HEK293T (cell line): ENCODE data around the gene SPTBN4.

Source experiments
- CTCF ChIA-PET: fragments of 350-600 bp; formaldehyde crosslinking; extraction: SDS; loops from one replicate; lab custom pipeline; 2021; ENCODE audit warnings: antibody characterized with exemption, inconsistent platforms; lab: Yijun Ruan, JAX
- POLR2A ChIA-PET: fragments of 350-600 bp; formaldehyde crosslinking; extraction: SDS; loops from one replicate; lab custom pipeline; 2020; ENCODE audit warnings: antibody characterized with exemption, inconsistent platforms; lab: Yijun Ruan, JAX
- DNase-seq: peaks from one replicate; pipeline ENCODE4 v3.0.0; 2012; ENCODE audit warnings: mixed read lengths; ENCODE audit errors: extremely low spot score
- ARNT ChIP-seq: fragments of 450-650 bp; IDR thresholded peaks from 2 replicates; pipeline ENCODE4 v1.6.1; 2017; ENCODE audit warnings: mild to moderate bottlenecking
- BHLHE40 ChIP-seq: fragments of 450-650 bp; IDR thresholded peaks from 2 replicates; pipeline ENCODE4 v1.6.1; 2016; ENCODE audit warnings: mild to moderate bottlenecking, moderate library complexity, borderline replicate concordance
- CTBP1 ChIP-seq: fragments of 450-650 bp; IDR thresholded peaks from 2 replicates; pipeline ENCODE4 v1.6.1; 2016; ENCODE audit warnings: borderline replicate concordance
- ELF4 ChIP-seq: fragments of 450-650 bp; IDR thresholded peaks from 2 replicates; pipeline ENCODE4 v1.6.1; 2017; ENCODE audit warnings: antibody characterized with exemption
- FOXA1 ChIP-seq: fragments of 450-650 bp; IDR thresholded peaks from 2 replicates; pipeline ENCODE4 v1.6.1; 2016; ENCODE audit warnings: mild to moderate bottlenecking
- FOXK2 ChIP-seq: fragments of 450-650 bp; IDR thresholded peaks from 2 replicates; pipeline ENCODE4 v1.6.1; 2016; ENCODE audit warnings: mild to moderate bottlenecking
- FOXM1 ChIP-seq: fragments of 450-650 bp; IDR thresholded peaks from 2 replicates; pipeline ENCODE4 v1.6.1; 2017; ENCODE audit warnings: mild to moderate bottlenecking, borderline replicate concordance
- HDGF ChIP-seq: fragments of 450-650 bp; IDR thresholded peaks from 2 replicates; pipeline ENCODE4 v1.6.1; 2017; ENCODE audit warnings: antibody characterized with exemption, borderline replicate concordance
- L3MBTL2 ChIP-seq: fragments of 450-650 bp; conservative IDR thresholded peaks from 2 replicates; pipeline ENCODE4 v1.6.1; 2016; ENCODE audit warnings: mild to moderate bottlenecking
- LEF1 ChIP-seq: fragments of 450-650 bp; IDR thresholded peaks from 2 replicates; pipeline ENCODE4 v1.6.1; 2017; ENCODE audit warnings: mild to moderate bottlenecking, borderline replicate concordance
- NFRKB ChIP-seq: fragments of 450-650 bp; IDR thresholded peaks from 2 replicates; pipeline ENCODE4 v1.6.1; 2016; ENCODE audit warnings: mild to moderate bottlenecking, moderate library complexity
- SP1 ChIP-seq: fragments of 450-650 bp; IDR thresholded peaks from 2 replicates; pipeline ENCODE4 v1.6.1; 2017
- SUZ12 ChIP-seq: fragments of 450-650 bp; IDR thresholded peaks from 2 replicates; pipeline ENCODE4 v1.6.1; 2016; ENCODE audit warnings: mild to moderate bottlenecking
- TARDBP ChIP-seq: fragments of 450-650 bp; IDR thresholded peaks from 2 replicates; pipeline ENCODE4 v1.6.1; 2016
- ZNF384 ChIP-seq: fragments of 450-650 bp; IDR thresholded peaks from 2 replicates; pipeline ENCODE4 v1.6.1; 2016
- TF ChIP-seq, protein P1 (sequence below): fragments of 450-650 bp; IDR thresholded peaks from 2 replicates; pipeline ENCODE4 v1.6.1; 2016

The SPTBN4 gene

DNA sequence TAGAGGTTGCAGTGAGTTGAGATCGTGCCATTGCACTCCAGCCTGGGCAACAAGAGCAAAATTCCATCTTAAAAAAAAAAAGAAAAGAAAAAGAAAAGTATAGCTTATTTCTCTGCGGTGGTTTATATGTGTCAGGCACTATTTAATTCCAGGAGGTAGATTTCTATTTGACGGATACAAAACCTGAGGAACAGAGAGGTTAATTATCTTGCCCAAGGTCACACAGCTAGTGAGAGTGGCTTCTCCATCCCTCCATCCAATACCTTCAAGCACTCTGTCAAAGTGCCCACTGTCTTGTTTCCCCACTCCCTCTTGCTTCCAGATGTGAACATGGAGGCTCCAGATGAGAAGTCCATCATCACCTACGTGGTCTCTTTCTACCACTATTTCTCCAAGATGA, 34.8 kb downstream of the SPTBN4 start:
- ChIA-PET CTCF (no interaction called here), POLR2A (no interaction called here)
- DNase-seq = no peak
- TF ChIP-seq FOXK2 (no peak), SUZ12 (no peak), FOXA1 (no peak), HDGF (no peak), ELF4 (no peak), SP1 (no peak), CTBP1 (no peak), TARDBP (no peak), ZNF384 (no peak), NFRKB (no peak), FOXM1 (no peak), BHLHE40 (no peak), LEF1 (no peak), L3MBTL2 (no peak), ARNT (no peak)
- TF ChIP-seq, protein P1, sequence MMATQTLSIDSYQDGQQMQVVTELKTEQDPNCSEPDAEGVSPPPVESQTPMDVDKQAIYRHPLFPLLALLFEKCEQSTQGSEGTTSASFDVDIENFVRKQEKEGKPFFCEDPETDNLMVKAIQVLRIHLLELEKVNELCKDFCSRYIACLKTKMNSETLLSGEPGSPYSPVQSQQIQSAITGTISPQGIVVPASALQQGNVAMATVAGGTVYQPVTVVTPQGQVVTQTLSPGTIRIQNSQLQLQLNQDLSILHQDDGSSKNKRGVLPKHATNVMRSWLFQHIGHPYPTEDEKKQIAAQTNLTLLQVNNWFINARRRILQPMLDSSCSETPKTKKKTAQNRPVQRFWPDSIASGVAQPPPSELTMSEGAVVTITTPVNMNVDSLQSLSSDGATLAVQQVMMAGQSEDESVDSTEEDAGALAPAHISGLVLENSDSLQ = no peak

DNA sequence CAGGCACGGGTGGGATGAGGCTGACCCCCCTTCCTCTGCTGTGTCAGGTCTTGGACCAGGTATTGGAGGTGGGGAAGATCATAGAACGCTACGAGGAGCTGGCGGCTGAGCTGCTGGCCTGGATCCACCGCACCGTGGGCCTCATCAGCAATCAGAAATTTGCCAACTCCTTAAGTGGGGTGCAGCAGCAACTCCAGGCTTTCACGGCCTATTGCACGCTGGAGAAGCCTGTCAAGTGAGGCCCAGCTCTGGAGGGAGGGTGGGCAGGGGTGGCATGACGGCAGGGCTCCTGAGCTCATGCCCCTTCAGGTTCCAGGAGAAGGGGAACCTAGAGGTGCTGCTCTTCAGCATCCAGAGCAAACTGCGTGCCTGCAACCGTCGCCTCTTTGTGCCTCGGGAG, 35.3 kb downstream of the SPTBN4 start:
- ChIA-PET CTCF (no interaction called here), POLR2A (interaction anchor here (0.9 kb wide), 1 partner anchor 14 kb away, joined by 3 read pairs; no protein-coding TSS in a partner anchor)

DNA sequence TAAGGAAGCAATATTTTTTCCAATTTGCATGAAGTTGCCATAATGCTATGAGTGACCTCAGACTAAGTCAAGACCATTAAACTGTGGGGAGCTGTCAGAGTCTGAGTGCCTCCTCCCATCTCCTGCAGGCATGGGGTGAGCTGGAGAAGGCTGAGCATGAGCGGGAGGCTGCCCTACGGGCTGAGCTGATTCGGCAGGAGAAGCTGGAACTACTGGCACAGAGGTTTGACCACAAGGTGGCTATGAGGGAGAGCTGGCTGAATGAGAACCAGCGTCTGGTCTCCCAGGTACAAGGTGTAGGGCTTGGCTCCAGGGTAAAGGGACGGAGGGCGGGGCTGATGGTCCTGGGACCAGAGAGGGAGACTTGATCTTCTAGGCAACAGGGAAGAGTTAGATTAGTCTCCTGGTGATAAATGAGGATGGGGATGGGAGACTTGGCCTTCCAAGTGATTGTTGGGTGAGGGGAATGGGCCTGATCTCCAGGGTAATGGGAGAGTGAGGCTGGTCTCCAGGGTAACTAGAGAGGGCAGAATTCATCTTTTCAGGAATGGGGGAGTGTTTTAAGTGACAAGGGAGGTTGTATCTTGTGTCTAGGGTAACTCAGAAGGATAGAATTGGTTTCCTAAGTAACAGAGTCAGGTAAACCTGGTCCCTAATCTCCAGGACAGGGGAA, 36.0 kb downstream of the SPTBN4 start:
- no peak for DNase-seq
- POLR2A ChIA-PET = interaction anchor here (0.9 kb wide), 1 partner anchor 15 kb away, joined by 3 read pairs; no protein-coding TSS in a partner anchor
- TF ChIP-seq LEF1 (no peak), HDGF (no peak), ELF4 (no peak), BHLHE40 (no peak), FOXA1 (no peak), ARNT (no peak), SUZ12 (no peak), SP1 (no peak), L3MBTL2 (no peak), FOXM1 (no peak), NFRKB (no peak), ZNF384 (no peak)
- CTCF ChIA-PET = no interaction called here

More for the DNA sequence above, 35.3 kb downstream of the SPTBN4 start:
- DNase-seq = no peak
- TF ChIP-seq FOXM1 = no peak
- no peak for TF ChIP-seq NFRKB
- TF ChIP-seq FOXA1 = no peak
- TF ChIP-seq FOXK2 = no peak
- TF ChIP-seq CTBP1 = no peak
- no peak for TF ChIP-seq ZNF384
- no peak for TF ChIP-seq TARDBP
- no peak for TF ChIP-seq HDGF

DNA sequence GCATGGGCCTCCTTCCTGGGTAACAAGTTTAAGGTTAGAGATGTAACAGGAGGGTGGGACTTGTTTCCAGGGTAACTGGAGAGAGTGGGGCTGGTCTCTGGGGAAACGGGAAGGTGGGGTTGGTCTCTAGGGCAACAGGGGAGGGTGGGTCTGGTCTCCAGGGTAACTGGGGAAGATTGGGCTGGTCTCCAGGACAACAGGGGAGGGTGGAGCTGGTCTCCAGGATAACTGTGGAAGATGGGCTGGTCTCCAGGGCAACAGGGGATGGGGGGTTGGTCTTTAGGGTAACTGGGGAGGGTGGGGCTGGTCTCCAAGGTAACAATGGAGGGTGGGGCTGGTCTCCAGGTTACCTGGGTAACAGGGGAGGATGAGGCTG, 36.5 kb downstream of the SPTBN4 start:
- TF ChIP-seq L3MBTL2 (no peak), HDGF (no peak), TARDBP (no peak), ZNF384 (no peak), CTBP1 (no peak), ARNT (no peak), NFRKB (no peak), FOXK2 (no peak), BHLHE40 (no peak), FOXA1 (no peak), SP1 (no peak), FOXM1 (no peak)
- TF ChIP-seq, protein P1 = no peak
- ChIA-PET CTCF (no interaction called here), POLR2A (no interaction called here)
- no peak for DNase-seq

DNA sequence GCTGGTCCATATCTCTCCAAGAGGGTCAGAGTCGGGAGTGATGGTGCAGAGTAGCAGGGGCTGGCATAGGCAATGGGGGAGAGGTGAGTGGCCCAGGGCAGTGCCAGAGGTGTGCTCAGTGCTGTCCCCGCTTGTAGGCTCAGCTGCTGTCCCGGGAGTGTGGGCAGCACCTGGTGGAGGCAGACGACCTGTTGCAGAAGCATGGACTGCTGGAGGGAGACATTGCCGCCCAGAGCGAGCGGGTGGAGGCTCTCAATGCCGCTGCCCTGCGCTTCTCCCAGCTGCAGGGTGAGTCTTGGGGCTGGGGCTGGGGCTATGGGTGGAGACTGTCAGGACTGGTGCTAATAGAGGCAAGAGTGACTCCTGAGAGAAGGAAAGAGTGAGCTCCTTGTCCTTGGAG, 39.3 kb downstream of the SPTBN4 start:
- no peak for TF ChIP-seq FOXA1
- no peak for TF ChIP-seq BHLHE40
- no peak for TF ChIP-seq SP1
- no peak for TF ChIP-seq FOXM1
- no peak for TF ChIP-seq L3MBTL2
- TF ChIP-seq CTBP1 = no peak
- TF ChIP-seq HDGF = no peak
- no peak for TF ChIP-seq SUZ12
- no peak for TF ChIP-seq ARNT
- TF ChIP-seq NFRKB = no peak
- TF ChIP-seq ELF4 = no peak
- ChIA-PET CTCF (no interaction called here), POLR2A (no interaction called here)
- DNase-seq = no peak

DNA sequence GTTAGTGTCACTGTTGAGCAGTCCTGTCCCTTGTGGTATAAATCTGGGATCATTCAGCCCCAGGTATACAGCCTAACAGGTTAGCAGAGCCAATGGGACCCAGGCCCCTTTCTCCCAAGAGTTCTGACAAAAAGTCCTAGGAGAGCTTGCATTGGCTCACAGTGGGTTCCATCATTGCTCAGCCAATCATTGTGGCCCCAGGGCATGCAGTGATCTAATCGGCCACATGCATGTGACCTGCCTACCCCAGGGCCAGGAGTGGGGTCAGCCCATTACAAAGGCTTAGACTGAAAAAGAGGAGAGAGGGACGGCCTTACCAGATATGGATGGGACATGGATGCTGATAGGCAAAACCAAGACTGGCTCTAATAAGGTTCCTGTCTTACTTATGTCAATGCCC, 41.1 kb downstream of the SPTBN4 start:
- TF ChIP-seq, protein P1 = peak; percentile 34; the same call in 1 of the 2 replicates
- TF ChIP-seq FOXK2 (no peak), ZNF384 (no peak)
- no peak for DNase-seq
- CTCF ChIA-PET = interaction anchor here (1.4 kb wide), 1 partner anchor 44 kb away, joined by 3 read pairs; no protein-coding TSS in a partner anchor
- POLR2A ChIA-PET = no interaction called here
